Neuron (in vitro differentiated cells): ENCODE data around the gene TSHZ2.

ENCODE experiments used
- H2AFZ ChIP-seq: one replicate; pipeline ENCODE4 v1.6.1; 2013; ENCODE audit warnings: low read depth, mild to moderate bottlenecking, inconsistent platforms, low read length, moderate library complexity
- H3K27me3 ChIP-seq: one replicate; pipeline ENCODE4 v1.6.1; 2013; ENCODE audit warnings: low read length; ENCODE audit not compliant: insufficient read depth
- H3K36me3 ChIP-seq: one replicate; pipeline ENCODE4 v1.6.1; 2013; ENCODE audit warnings: low read length; ENCODE audit not compliant: insufficient read depth
- H3K4me1 ChIP-seq: one replicate; pipeline ENCODE4 v1.6.1; 2013; ENCODE audit warnings: low read length; ENCODE audit not compliant: insufficient read depth
- H3K4me3 ChIP-seq: 2 replicates; pipeline ENCODE4 v1.5.1; 2013; ENCODE audit warnings: mild to moderate bottlenecking, low read length, moderate library complexity
- H3K9me3 ChIP-seq: one replicate; pipeline ENCODE4 v1.6.1; 2013; ENCODE audit warnings: low read length

TSHZ2 gene

GRCh38 chr20:53045941-53046340, 73.8 kb downstream of the TSHZ2 start:
- Histone ChIP-seq H3K9me3 (peaks cover 7% of the 10 kb centered on the region), H3K27me3 (no peaks in the 10 kb centered on the region), H2AFZ (no peak overlapping the region), H3K4me1 (no peaks in the 10 kb centered on the region), H3K36me3 (no peaks in the 10 kb centered on the region), H3K4me3 (no peak overlapping the region)

GRCh38 chr20:53047203-53047602, 75.0 kb downstream of the TSHZ2 start:
- Histone ChIP-seq H3K4me1 (no peaks in the 10 kb centered on the region), H3K27me3 (no peaks in the 10 kb centered on the region), H3K9me3 (peaks cover 9% of the 10 kb centered on the region), H3K4me3 (no peak overlapping the region), H3K36me3 (no peaks in the 10 kb centered on the region), H2AFZ (no peak overlapping the region)

- H3K27me3 ChIP-seq: no peaks in the 10 kb centered on the region
- no peaks in the 10 kb centered on the region for H3K4me1 ChIP-seq
- no peak overlapping the region for H3K4me3 ChIP-seq
- peaks cover 10% of the 10 kb centered on the region for H3K9me3 ChIP-seq
- no peaks in the 10 kb centered on the region for H3K36me3 ChIP-seq
- H2AFZ ChIP-seq: no peak overlapping the region
Measured at GRCh38 chr20:53048387-53048786, 76.2 kb downstream of the TSHZ2 start.

- H2AFZ ChIP-seq: no peak overlapping the region
- H3K9me3 ChIP-seq: peaks cover 10% of the 10 kb centered on the region
- H3K36me3 ChIP-seq: no peaks in the 10 kb centered on the region
- H3K4me3 ChIP-seq: no peak overlapping the region
- H3K4me1 ChIP-seq: no peaks in the 10 kb centered on the region
- H3K27me3 ChIP-seq: no peaks in the 10 kb centered on the region
Measured at GRCh38 chr20:53050338-53050737, 78.2 kb downstream of the TSHZ2 start.

GRCh38 chr20:53052380-53052779, 80.2 kb downstream of the TSHZ2 start:
- Histone ChIP-seq H3K36me3 (no peaks in the 10 kb centered on the region), H3K9me3 (peaks cover 4% of the 10 kb centered on the region), H3K4me1 (no peaks in the 10 kb centered on the region), H3K27me3 (no peaks in the 10 kb centered on the region), H3K4me3 (no peak overlapping the region), H2AFZ (no peak overlapping the region)

GRCh38 chr20:53053595-53053994, 81.4 kb downstream of the TSHZ2 start:
- Histone ChIP-seq H3K27me3 (no peaks in the 10 kb centered on the region), H3K9me3 (peaks cover 2% of the 10 kb centered on the region), H3K4me3 (no peak overlapping the region), H3K36me3 (no peaks in the 10 kb centered on the region), H3K4me1 (no peaks in the 10 kb centered on the region), H2AFZ (no peak overlapping the region)

GRCh38 chr20:53055367-53056067, 83.4 kb downstream of the TSHZ2 start:
- no peak overlapping the region for H2AFZ ChIP-seq
- H3K4me1 ChIP-seq: peaks cover 4% of the 10 kb centered on the region
- H3K27me3 ChIP-seq: no peaks in the 10 kb centered on the region
- no peaks in the 10 kb centered on the region for H3K36me3 ChIP-seq
- H3K4me3 ChIP-seq: no peak overlapping the region
- H3K9me3 ChIP-seq: peaks cover 2% of the 10 kb centered on the region

GRCh38 chr20:53057579-53057978, 85.4 kb downstream of the TSHZ2 start:
- Histone ChIP-seq H3K4me1 (peaks cover 4% of the 10 kb centered on the region), H3K36me3 (no peaks in the 10 kb centered on the region), H3K27me3 (no peaks in the 10 kb centered on the region), H3K9me3 (no peaks in the 10 kb centered on the region), H3K4me3 (no peak overlapping the region), H2AFZ (no peak overlapping the region)

GRCh38 chr20:53059848-53060247, 87.7 kb downstream of the TSHZ2 start:
- Histone ChIP-seq H3K36me3 (no peaks in the 10 kb centered on the region), H3K4me1 (peaks cover 4% of the 10 kb centered on the region), H3K27me3 (no peaks in the 10 kb centered on the region), H2AFZ (no peak overlapping the region), H3K9me3 (no peaks in the 10 kb centered on the region), H3K4me3 (no peak overlapping the region)

GRCh38 chr20:53061192-53062108, 89.3 kb downstream of the TSHZ2 start:
- H2AFZ ChIP-seq: no peak overlapping the region
- H3K4me3 ChIP-seq: no peak overlapping the region
- peaks cover 4% of the 10 kb centered on the region for H3K4me1 ChIP-seq
- no peaks in the 10 kb centered on the region for H3K36me3 ChIP-seq
- no peaks in the 10 kb centered on the region for H3K9me3 ChIP-seq
- no peaks in the 10 kb centered on the region for H3K27me3 ChIP-seq

GRCh38 chr20:53064935-53065334, 92.8 kb downstream of the TSHZ2 start:
- peaks cover 3% of the 10 kb centered on the region for H3K9me3 ChIP-seq
- H3K36me3 ChIP-seq: no peaks in the 10 kb centered on the region
- no peak overlapping the region for H2AFZ ChIP-seq
- H3K4me1 ChIP-seq: peaks cover 2% of the 10 kb centered on the region
- no peak overlapping the region for H3K4me3 ChIP-seq
- H3K27me3 ChIP-seq: no peaks in the 10 kb centered on the region

GRCh38 chr20:53068241-53068640, 96.1 kb downstream of the TSHZ2 start:
- Histone ChIP-seq H3K4me1 (peaks cover 8% of the 10 kb centered on the region), H3K4me3 (no peak overlapping the region), H2AFZ (no peak overlapping the region), H3K36me3 (no peaks in the 10 kb centered on the region), H3K27me3 (no peaks in the 10 kb centered on the region), H3K9me3 (peaks cover 3% of the 10 kb centered on the region)

- no peaks in the 10 kb centered on the region for H3K36me3 ChIP-seq
- peaks cover 8% of the 10 kb centered on the region for H3K4me1 ChIP-seq
- no peaks in the 10 kb centered on the region for H3K27me3 ChIP-seq
- H2AFZ ChIP-seq: no peak overlapping the region
- no peak overlapping the region for H3K4me3 ChIP-seq
- peaks cover 3% of the 10 kb centered on the region for H3K9me3 ChIP-seq
Measured at GRCh38 chr20:53069132-53069531, 97.0 kb downstream of the TSHZ2 start.
